SH-SY5Y (cell line): ENCODE data around the gene BOLA2B.

Experiments used
- GATA2 ChIP-seq: IDR thresholded peaks from 2 replicates; pipeline ENCODE4 v1.6.1; 2011; ENCODE audit warnings: mild to moderate bottlenecking, low read depth, low read length
- GATA3 ChIP-seq: IDR thresholded peaks from 2 replicates; pipeline ENCODE4 v1.6.1; 2011; ENCODE audit warnings: low read depth, mild to moderate bottlenecking, low read length, moderate library complexity

- TF ChIP-seq GATA2 (no peak), GATA3 (no peak)
Observed at GRCh38 chr16:30185683-30186421, 7.6 kb downstream of the BOLA2B start.
